HepG2 (cell line): Measurements from ENCODE around the gene NME7. TPM values are rescaled to one million over a fixed set of nuclear protein-coding genes. Genes with fewer than 3 reads are reported as not detected.

ENCODE experiments used
- ADNP ChIP-seq: sonication (generic); formaldehyde crosslinking; IDR thresholded peaks from 2 replicates; pipeline ENCODE4 v1.4.0; 2020; ENCODE audit warnings: missing genetic modification reagents
- ARNT ChIP-seq: fragments of 450-650 bp; IDR thresholded peaks from 2 replicates; pipeline ENCODE4 v1.6.1; 2017
- CAMTA2 ChIP-seq: sonication (generic); formaldehyde crosslinking; IDR thresholded peaks from 2 replicates; pipeline ENCODE4 v1.4.0; 2020; ENCODE audit warnings: mild to moderate bottlenecking, missing genetic modification reagents, borderline replicate concordance
- FIP1L1 ChIP-seq: fragments of 200-400 bp; formaldehyde crosslinking; IDR thresholded peaks from 2 replicates; pipeline ENCODE4 v1.6.1; 2018; ENCODE audit warnings: low read depth, mild to moderate bottlenecking, low read length, moderate library complexity, borderline replicate concordance; ENCODE audit not compliant: insufficient read depth
- FOXK1 ChIP-seq: sonication (generic); formaldehyde crosslinking; IDR thresholded peaks from 2 replicates; pipeline ENCODE4 v1.4.0; 2020; ENCODE audit warnings: low read depth, missing genetic modification reagents, borderline replicate concordance
- HCFC1 ChIP-seq: fragments of 150-350 bp; IDR thresholded peaks from 2 replicates; pipeline ENCODE4 v1.6.1; 2014; ENCODE audit warnings: low read depth, low read length
- HNF4G ChIP-seq, 2 experiments: sonication (generic) in 1 of 2; formaldehyde crosslinking in 1 of 2; IDR thresholded peaks; 2 replicates each; pipeline versions ENCODE4 v1.4.0 to v1.6.1; 2011 to 2020; ENCODE audit warnings: borderline replicate concordance in 2 of 2, low read depth in 2 of 2, mild to moderate bottlenecking in 2 of 2, low read length in 1 of 2, missing genetic modification reagents in 1 of 2, moderate library complexity in 1 of 2
- HNRNPUL1 ChIP-seq: fragments of 200-400 bp; formaldehyde crosslinking; IDR thresholded peaks from 2 replicates; pipeline ENCODE4 v1.6.1; 2017; ENCODE audit warnings: low read depth, mild to moderate bottlenecking, low read length, moderate library complexity
- KAT2B ChIP-seq: fragments of 150-350 bp; IDR thresholded peaks from 2 replicates; pipeline ENCODE4 v1.6.1; 2014; ENCODE audit warnings: low read depth, low read length, borderline replicate concordance
- KLF15 ChIP-seq: sonication (generic); formaldehyde crosslinking; IDR thresholded peaks from 2 replicates; pipeline ENCODE4 v1.8.1; 2023; ENCODE audit warnings: borderline replicate concordance, mild to moderate bottlenecking, inconsistent platforms, missing genetic modification reagents, mixed read lengths
- KLF9 ChIP-seq: IDR thresholded peaks from 2 replicates; pipeline ENCODE4 v1.6.1; 2016; ENCODE audit warnings: low read depth
- MAF1 ChIP-seq: sonication (generic); formaldehyde crosslinking; IDR thresholded peaks from 2 replicates; pipeline ENCODE4 v1.5.0; 2020; ENCODE audit warnings: missing genetic modification reagents, borderline replicate concordance
- MTA3 ChIP-seq: sonication (generic); formaldehyde crosslinking; IDR thresholded peaks from 2 replicates; pipeline ENCODE4 v1.4.0; 2020; ENCODE audit warnings: missing genetic modification reagents
- MYNN ChIP-seq: sonication (generic); formaldehyde crosslinking; IDR thresholded peaks from 2 replicates; pipeline ENCODE4 v1.4.0; 2020; ENCODE audit warnings: mild to moderate bottlenecking, low read depth, missing genetic modification reagents
- NKX3-1 ChIP-seq: sonication (generic); formaldehyde crosslinking; IDR thresholded peaks from 2 replicates; pipeline ENCODE4 v1.5.0; 2020; ENCODE audit warnings: missing genetic modification reagents
- RNF2 ChIP-seq: fragments of 450-650 bp; conservative IDR thresholded peaks from 2 replicates; pipeline ENCODE4 v1.6.1; 2016; ENCODE audit warnings: low read depth
- TBX2 ChIP-seq: sonication (generic); formaldehyde crosslinking; IDR thresholded peaks from 2 replicates; pipeline ENCODE4 v1.5.0; 2020; ENCODE audit warnings: missing genetic modification reagents, mild to moderate bottlenecking, borderline replicate concordance
- TOE1 ChIP-seq: sonication (generic); formaldehyde crosslinking; IDR thresholded peaks from 2 replicates; pipeline ENCODE4 v1.4.0; 2020; ENCODE audit warnings: mild to moderate bottlenecking, missing genetic modification reagents
- ZNF282 ChIP-seq: fragments of 450-650 bp; IDR thresholded peaks from 2 replicates; pipeline ENCODE4 v1.6.1; 2018; ENCODE audit not compliant: partially characterized antibody
- ZNF30 ChIP-seq: sonication (generic); formaldehyde crosslinking; IDR thresholded peaks from 2 replicates; pipeline ENCODE4 v1.5.0; 2020; ENCODE audit warnings: mild to moderate bottlenecking, missing genetic modification reagents
- ZNF329 ChIP-seq: sonication (generic); formaldehyde crosslinking; IDR thresholded peaks from 2 replicates; pipeline ENCODE4 v1.9.0; 2021; ENCODE audit warnings: low read depth, mild to moderate bottlenecking, missing genetic modification reagents
- ZNF382 ChIP-seq: sonication (generic); formaldehyde crosslinking; IDR thresholded peaks from 2 replicates; pipeline ENCODE4 v1.5.0; 2020; ENCODE audit warnings: missing genetic modification reagents, mild to moderate bottlenecking, borderline replicate concordance
- ZNF550 ChIP-seq: sonication (generic); formaldehyde crosslinking; IDR thresholded peaks from 2 replicates; pipeline ENCODE4 v1.4.0; 2020; ENCODE audit warnings: mild to moderate bottlenecking, missing genetic modification reagents, borderline replicate concordance
- ZNF747 ChIP-seq: sonication (generic); formaldehyde crosslinking; IDR thresholded peaks from 2 replicates; pipeline ENCODE4 v1.8.1; 2023; ENCODE audit warnings: missing genetic modification reagents, mild to moderate bottlenecking, borderline replicate concordance
- ZNF83 ChIP-seq: sonication (generic); formaldehyde crosslinking; IDR thresholded peaks from 2 replicates; pipeline ENCODE4 v1.4.0; 2020; ENCODE audit warnings: missing genetic modification reagents, mild to moderate bottlenecking, borderline replicate concordance
- polyA plus RNA-seq, 8 experiments: library from polyadenylated mRNA; depleted of rRNA in 3 of 8; stranded (reverse) in 7 of 8; unstranded in 1 of 8; fragments of >200 nt; fragmentation: Illumina TruSeq in 4 of 8; extraction: Trizol in 4 of 8; gene quantifications; 2 replicates each; pipeline versions ENCODE4 v1.2.1 to v1.2.3, GENCODE V29; 2011 to 2016; ENCODE audit warnings: low read depth in 4 of 8, missing spikeins in 1 of 8, mixed read lengths in 1 of 8; ENCODE audit not compliant: insufficient read depth in 1 of 8
- total RNA-seq, 5 experiments: library from RNA; depleted of rRNA; stranded (reverse); fragments of >200 nt; fragmentation: Illumina TruSeq; extraction: Trizol; gene quantifications; 2 replicates each; pipeline ENCODE4 v1.2.3, GENCODE V29; 2016; ENCODE audit warnings: low read depth in 1 of 5
- TF ChIP-seq, protein P1 (sequence below): sonication (generic); formaldehyde crosslinking; IDR thresholded peaks from 2 replicates; pipeline ENCODE4 v1.5.0; 2020; ENCODE audit warnings: mild to moderate bottlenecking, missing genetic modification reagents
- TF ChIP-seq, protein P2 (sequence below): sonication (generic); formaldehyde crosslinking; IDR thresholded peaks from 2 replicates; pipeline ENCODE4 v1.4.0; 2020; ENCODE audit warnings: missing genetic modification reagents, mild to moderate bottlenecking, borderline replicate concordance
- TF ChIP-seq, protein P3 (sequence below): sonication (generic); formaldehyde crosslinking; IDR thresholded peaks from 2 replicates; pipeline ENCODE4 v1.4.0; 2020; ENCODE audit warnings: mild to moderate bottlenecking, missing genetic modification reagents

NME7 gene
- total and polyA plus RNA-seq, 2 of the 13 experiments (the other 11 are each of a cell fraction or from before 2014, with no cell fraction given) = 9.4 to 22.5 TPM

DNA sequence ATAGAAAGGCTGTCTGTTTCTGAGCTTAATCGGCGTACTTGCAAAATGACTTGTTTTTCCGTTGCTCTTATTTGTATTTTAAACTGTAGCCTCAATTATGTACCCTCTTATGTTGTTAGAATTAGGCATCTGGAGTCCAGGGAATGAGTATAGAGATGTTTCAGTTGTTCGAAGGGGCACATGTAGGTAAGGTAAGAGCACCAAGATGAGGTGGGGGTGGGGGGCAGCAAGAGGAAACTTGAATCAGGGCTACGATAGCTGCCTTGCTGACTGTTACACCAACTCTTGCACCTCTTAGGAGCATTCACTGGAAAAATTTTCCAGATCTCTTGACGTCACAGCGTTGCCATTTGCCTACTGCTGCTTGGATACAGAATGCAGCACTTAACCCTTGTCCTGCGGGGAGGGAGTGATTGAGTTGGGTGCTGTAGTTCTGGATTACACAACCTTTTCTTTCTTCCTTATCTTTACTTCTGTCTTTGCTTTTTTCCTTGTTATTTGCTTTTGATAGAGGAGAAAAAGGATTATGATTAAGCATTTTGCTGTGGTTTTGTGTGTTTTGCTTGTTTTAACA is 257.9 kb downstream of the NME7 start (continued):
- TF ChIP-seq, protein P1, sequence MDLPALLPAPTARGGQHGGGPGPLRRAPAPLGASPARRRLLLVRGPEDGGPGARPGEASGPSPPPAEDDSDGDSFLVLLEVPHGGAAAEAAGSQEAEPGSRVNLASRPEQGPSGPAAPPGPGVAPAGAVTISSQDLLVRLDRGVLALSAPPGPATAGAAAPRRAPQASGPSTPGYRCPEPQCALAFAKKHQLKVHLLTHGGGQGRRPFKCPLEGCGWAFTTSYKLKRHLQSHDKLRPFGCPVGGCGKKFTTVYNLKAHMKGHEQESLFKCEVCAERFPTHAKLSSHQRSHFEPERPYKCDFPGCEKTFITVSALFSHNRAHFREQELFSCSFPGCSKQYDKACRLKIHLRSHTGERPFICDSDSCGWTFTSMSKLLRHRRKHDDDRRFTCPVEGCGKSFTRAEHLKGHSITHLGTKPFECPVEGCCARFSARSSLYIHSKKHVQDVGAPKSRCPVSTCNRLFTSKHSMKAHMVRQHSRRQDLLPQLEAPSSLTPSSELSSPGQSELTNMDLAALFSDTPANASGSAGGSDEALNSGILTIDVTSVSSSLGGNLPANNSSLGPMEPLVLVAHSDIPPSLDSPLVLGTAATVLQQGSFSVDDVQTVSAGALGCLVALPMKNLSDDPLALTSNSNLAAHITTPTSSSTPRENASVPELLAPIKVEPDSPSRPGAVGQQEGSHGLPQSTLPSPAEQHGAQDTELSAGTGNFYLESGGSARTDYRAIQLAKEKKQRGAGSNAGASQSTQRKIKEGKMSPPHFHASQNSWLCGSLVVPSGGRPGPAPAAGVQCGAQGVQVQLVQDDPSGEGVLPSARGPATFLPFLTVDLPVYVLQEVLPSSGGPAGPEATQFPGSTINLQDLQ (CRISPR knock-in tag) = 0 out of 2 replicates have a peak, but pooled peaks have one; percentile 34
- TF ChIP-seq, protein P2, sequence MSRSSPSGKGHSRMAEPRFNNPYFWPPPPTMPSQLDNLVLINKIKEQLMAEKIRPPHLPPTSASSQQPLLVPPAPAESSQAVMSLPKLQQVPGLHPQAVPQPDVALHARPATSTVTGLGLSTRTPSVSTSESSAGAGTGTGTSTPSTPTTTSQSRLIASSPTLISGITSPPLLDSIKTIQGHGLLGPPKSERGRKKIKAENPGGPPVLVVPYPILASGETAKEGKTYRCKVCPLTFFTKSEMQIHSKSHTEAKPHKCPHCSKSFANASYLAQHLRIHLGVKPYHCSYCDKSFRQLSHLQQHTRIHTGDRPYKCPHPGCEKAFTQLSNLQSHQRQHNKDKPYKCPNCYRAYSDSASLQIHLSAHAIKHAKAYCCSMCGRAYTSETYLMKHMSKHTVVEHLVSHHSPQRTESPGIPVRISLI (CRISPR knock-in tag) = no peak; the same call in 1 of the 2 replicates
- peak; percentile 63; the same call in 1 of the 2 replicates for TF ChIP-seq TBX2 (CRISPR knock-in tag)
- 0 out of 2 replicates have a peak, but pooled peaks have one; percentile 10 for TF ChIP-seq NKX3-1 (CRISPR knock-in tag)
- TF ChIP-seq RNF2 = no peak
- TF ChIP-seq KAT2B = no peak
- TF ChIP-seq CAMTA2 = no peak
- no peak for TF ChIP-seq MYNN (CRISPR knock-in tag)
- TF ChIP-seq ZNF30 (CRISPR knock-in tag) = no peak
- no peak for TF ChIP-seq ZNF83 (CRISPR knock-in tag)
- no peak for TF ChIP-seq HNRNPUL1
- no peak for TF ChIP-seq ZNF747
- no peak for TF ChIP-seq ZNF382 (CRISPR knock-in tag)
- TF ChIP-seq HCFC1 = no peak
- no peak for TF ChIP-seq ZNF329 (CRISPR knock-in tag)
- no peak for TF ChIP-seq MTA3 (CRISPR knock-in tag)
- TF ChIP-seq ARNT = no peak
- TF ChIP-seq KLF9 (CRISPR knock-in tag) = no peak
- TF ChIP-seq ZNF282 = no peak
- no peak for TF ChIP-seq TOE1 (CRISPR knock-in tag)
- TF ChIP-seq ZNF550 = no peak
- TF ChIP-seq, protein P3, sequence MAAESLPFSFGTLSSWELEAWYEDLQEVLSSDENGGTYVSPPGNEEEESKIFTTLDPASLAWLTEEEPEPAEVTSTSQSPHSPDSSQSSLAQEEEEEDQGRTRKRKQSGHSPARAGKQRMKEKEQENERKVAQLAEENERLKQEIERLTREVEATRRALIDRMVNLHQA (CRISPR knock-in tag) = no peak
- no peak for TF ChIP-seq ADNP
- TF ChIP-seq FOXK1 (CRISPR knock-in tag) = no peak
- TF ChIP-seq FIP1L1 = no peak
- peak; percentile 60; the same call in 1 of the 2 replicates for TF ChIP-seq HNF4G (IDR thresholded peaks at IDR 0.05; ENCODE audit: borderline replicate concordance, low read depth, low read length)
- no peak for TF ChIP-seq HNF4G (CRISPR knock-in tag; IDR thresholded peaks at IDR 0.05; ENCODE audit: borderline replicate concordance, low read depth)
- TF ChIP-seq KLF15 = no peak
- TF ChIP-seq MAF1 = no peak
